CD14-positive monocyte (primary cell): ENCODE results near the gene QSOX2. TPM values are rescaled to one million over a fixed set of nuclear protein-coding genes. Genes with fewer than 3 reads are reported as not detected.

Experiments
- DNase-seq, 3 donors: peaks; one replicate each; pipeline ENCODE4 v3.0.0-alpha.2; 2011 to 2022
- H2AFZ ChIP-seq: 2 replicates; pipeline ENCODE4 v1.6.0; 2012; ENCODE audit warnings: mild to moderate bottlenecking, low read depth, low read length, inconsistent platforms; ENCODE audit not compliant: insufficient read depth, poor library complexity, severe bottlenecking
- H3K27ac ChIP-seq, 2 donors: 1 replicate in 1 of 2; 2 replicates in 1 of 2; pipeline ENCODE4 v1.5.1; 2012 to 2013; ENCODE audit warnings: low read length in 2 of 2, control low read depth in 1 of 2, inconsistent platforms in 1 of 2, low read depth in 1 of 2, mild to moderate bottlenecking in 1 of 2
- H3K27me3 ChIP-seq, 2 donors: one replicate each; pipeline versions ENCODE4 v1.6.0 to v1.6.1; 2011 to 2013; ENCODE audit warnings: low read length in 2 of 2; ENCODE audit not compliant: control insufficient read depth in 2 of 2, insufficient read depth in 2 of 2
- H3K36me3 ChIP-seq, 2 donors: replicated peaks in 1 of 2; 1 replicate in 1 of 2; 2 replicates in 1 of 2; pipeline versions ENCODE4 v1.5.1 to v1.6.1; 2012 to 2013; ENCODE audit warnings: low read length in 2 of 2, control low read depth in 1 of 2, inconsistent platforms in 1 of 2, mild to moderate bottlenecking in 1 of 2; ENCODE audit not compliant: insufficient read depth in 2 of 2, control insufficient read depth in 1 of 2
- H3K4me1 ChIP-seq, 2 donors: 1 replicate in 1 of 2; 2 replicates in 1 of 2; pipeline versions ENCODE4 v1.5.1 to v1.6.1; 2012 to 2013; ENCODE audit warnings: low read length in 2 of 2, control low read depth in 1 of 2, inconsistent platforms in 1 of 2, mild to moderate bottlenecking in 1 of 2, moderate library complexity in 1 of 2; ENCODE audit not compliant: insufficient read depth in 2 of 2, control insufficient read depth in 1 of 2
- H3K4me2 ChIP-seq: replicated peaks from 2 replicates; pipeline ENCODE3; 2012; ENCODE audit warnings: low read length, moderate library complexity, mild to moderate bottlenecking; ENCODE audit not compliant: poor library complexity, severe bottlenecking; ENCODE audit errors: extremely low read depth
- H3K4me3 ChIP-seq, 3 experiments: fragments of 200-600 bp in 1 of 3; sonication (generic) in 1 of 3; replicated peaks in 1 of 3; 1 replicate in 2 of 3; 2 replicates in 1 of 3; pipeline ENCODE4 v1.5.1; 2011 to 2013; ENCODE audit warnings: low read length in 3 of 3, mild to moderate bottlenecking in 3 of 3, control low read depth in 2 of 3, low read depth in 2 of 3, inconsistent platforms in 1 of 3, moderate library complexity in 1 of 3
- H3K79me2 ChIP-seq: 2 replicates; pipeline ENCODE4 v1.6.0; 2012; ENCODE audit warnings: mild to moderate bottlenecking, control low read depth, inconsistent platforms, low read length, moderate library complexity; ENCODE audit not compliant: insufficient read depth
- H3K9ac ChIP-seq: 2 replicates; pipeline ENCODE4 v1.6.0; 2017; ENCODE audit warnings: low read length, mild to moderate bottlenecking; ENCODE audit not compliant: insufficient read depth, poor library complexity, severe bottlenecking
- H3K9me3 ChIP-seq, 2 donors: replicated peaks in 1 of 2; 1 replicate in 1 of 2; 2 replicates in 1 of 2; pipeline versions ENCODE4 v1.5.1 to v1.6.1; 2012 to 2013; ENCODE audit warnings: low read length in 2 of 2, control low read depth in 1 of 2; ENCODE audit not compliant: control insufficient read depth in 1 of 2, insufficient read depth in 1 of 2
- H4K20me1 ChIP-seq: 2 replicates; pipeline ENCODE4 v1.6.0; 2012; ENCODE audit warnings: mild to moderate bottlenecking, low read length, control low read depth, moderate library complexity; ENCODE audit not compliant: insufficient read depth
- H3K27ac Mint-ChIP-seq, 7 donors: one replicate each; pipeline ENCODE4 v1.8.0; 2020; ENCODE audit warnings: mild to moderate bottlenecking in 7 of 7, mixed read lengths in 7 of 7, moderate library complexity in 6 of 7, inconsistent platforms in 2 of 7
- H3K27me3 Mint-ChIP-seq, 3 donors: one replicate each; pipeline ENCODE4 v1.8.0; 2021 to 2022; ENCODE audit warnings: low read depth in 3 of 3, mild to moderate bottlenecking in 3 of 3, mixed read lengths in 3 of 3, moderate library complexity in 3 of 3, inconsistent platforms in 1 of 3
- H3K36me3 Mint-ChIP-seq, 2 donors: one replicate each; pipeline ENCODE4 v1.8.0; 2020; ENCODE audit warnings: mixed read lengths in 2 of 2, inconsistent platforms in 1 of 2, mild to moderate bottlenecking in 1 of 2
- H3K4me1 Mint-ChIP-seq: one replicate; pipeline ENCODE4 v1.8.0; 2020; ENCODE audit warnings: mild to moderate bottlenecking, mixed read lengths
- H3K4me3 Mint-ChIP-seq, 2 donors: one replicate each; pipeline ENCODE4 v1.8.0; 2020; ENCODE audit warnings: mild to moderate bottlenecking in 2 of 2, mixed read lengths in 2 of 2, moderate library complexity in 1 of 2
- H3K9me3 Mint-ChIP-seq, 7 donors: one replicate each; pipeline ENCODE4 v1.8.0; 2020 to 2022; ENCODE audit warnings: mixed read lengths in 7 of 7, mild to moderate bottlenecking in 6 of 7, moderate library complexity in 6 of 7, inconsistent platforms in 2 of 7
- WGBS: methylation state at CpG from one replicate; pipeline ENCODE4 v1.1.5; 2013; ENCODE audit warnings: missing lambda C conversion rate; ENCODE audit not compliant: insufficient coverage; 5-methylcytosine and 5-hydroxymethylcytosine counted together
- intact Hi-C, 2 donors: fragments of 100-400 bp; cut with micrococcal nuclease; formaldehyde crosslinking; loops; one replicate each; pipeline versions ENCODE4 v1.15.0 to v1.15.1; 2023
- polyA plus RNA-seq, 3 donors: library from polyadenylated mRNA; depleted of rRNA in 1 of 3; unstranded in 2 of 3; stranded (reverse) in 1 of 3; fragments of 300-500 nt in 2 of 3; fragments of >200 nt in 1 of 3; fragmentation: Illumina TruSeq in 2 of 3; gene quantifications; 1 replicate in 2 of 3; 2 replicates in 1 of 3; pipeline ENCODE4 v1.2.3, GENCODE V29; 2012 to 2021
- TF ChIP-seq, protein P1 (sequence below): fragments of 200-600 bp; IDR thresholded peaks from one replicate; pipeline ENCODE4 v1.8.0; 2022; ENCODE audit warnings: antibody characterized with exemption, mild to moderate bottlenecking

Gene QSOX2
- polyA plus RNA-seq, 3 donors, result 0.03 to 8.4 (median 0.17) TPM

DNA sequence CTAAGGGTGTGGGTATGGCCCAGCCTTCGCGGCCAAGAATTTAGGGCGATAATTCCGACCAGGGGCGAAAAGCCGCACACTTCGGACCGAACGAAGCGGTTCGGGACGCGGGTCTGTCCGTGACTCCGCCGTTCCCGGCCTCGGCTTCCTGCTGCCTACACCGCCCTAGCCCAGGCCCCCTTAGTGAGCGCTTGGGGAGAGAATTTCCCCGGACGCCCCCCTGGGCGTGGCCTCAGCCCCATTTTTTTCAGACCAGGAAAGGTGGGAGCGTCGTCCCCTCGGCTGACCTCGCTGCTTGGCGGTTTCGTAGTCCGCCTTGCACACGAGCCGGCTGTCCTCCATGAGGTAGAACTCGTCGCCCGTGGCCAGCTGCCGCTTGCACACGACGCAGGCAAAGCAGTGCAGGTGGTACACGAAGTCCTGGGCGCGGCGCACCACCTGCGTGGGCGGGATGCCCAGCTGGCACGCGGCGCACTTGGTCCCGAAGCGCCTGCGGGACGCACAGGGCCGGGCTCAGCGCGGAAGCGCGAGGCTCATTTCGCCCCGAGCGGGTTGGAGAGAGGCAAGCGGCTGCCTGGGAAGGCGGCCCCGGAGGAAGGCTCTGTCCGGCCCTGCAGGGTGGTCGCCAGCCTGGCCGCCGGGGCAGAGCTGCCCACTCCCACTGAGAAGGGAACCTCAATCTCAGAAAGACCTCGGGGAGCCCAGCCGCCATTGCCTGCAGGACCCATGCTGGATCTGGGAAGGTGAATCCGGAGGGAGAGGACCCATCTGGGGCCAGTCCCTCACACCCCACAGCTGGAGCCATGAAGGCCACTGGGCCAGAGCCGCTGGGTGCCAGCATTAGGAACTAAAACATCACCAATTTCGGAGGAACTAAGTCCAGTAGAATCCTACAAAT lies 46.0 kb downstream of the QSOX2 start:
- Histone ChIP-seq H3K4me1 (no peaks in the 10 kb centered on the region), H2AFZ (no peak overlapping the region), H3K9me3 (peaks cover 0 to 42% of the 10 kb centered on the region in 2 donors), H3K4me2 (no peak overlapping the region), H3K27ac (no peak overlapping the region), H3K36me3 (no peaks in the 10 kb centered on the region), H3K27me3 (peaks cover 47 to 88% of the 10 kb centered on the region in 2 donors), H3K4me3 (no peak overlapping the region), H4K20me1 (no peaks in the 10 kb centered on the region), H3K79me2 (no peaks in the 10 kb centered on the region), H3K9ac (no peak overlapping the region)
- Mint-ChIP-seq H3K27me3 (peaks cover 78 to 97% (median 81%) of the 10 kb centered on the region in 3 donors), H3K4me1 (no peaks in the 10 kb centered on the region), H3K27ac (no peak overlapping the region), H3K4me3 (peak overlapping the region in 1 of 2 donors; percentile 76), H3K9me3 (peaks cover 0 to 10% (median 2%) of the 10 kb centered on the region in 7 donors), H3K36me3 (peaks cover 0 to 3% of the 10 kb centered on the region in 2 donors)
- TF ChIP-seq, protein P1, sequence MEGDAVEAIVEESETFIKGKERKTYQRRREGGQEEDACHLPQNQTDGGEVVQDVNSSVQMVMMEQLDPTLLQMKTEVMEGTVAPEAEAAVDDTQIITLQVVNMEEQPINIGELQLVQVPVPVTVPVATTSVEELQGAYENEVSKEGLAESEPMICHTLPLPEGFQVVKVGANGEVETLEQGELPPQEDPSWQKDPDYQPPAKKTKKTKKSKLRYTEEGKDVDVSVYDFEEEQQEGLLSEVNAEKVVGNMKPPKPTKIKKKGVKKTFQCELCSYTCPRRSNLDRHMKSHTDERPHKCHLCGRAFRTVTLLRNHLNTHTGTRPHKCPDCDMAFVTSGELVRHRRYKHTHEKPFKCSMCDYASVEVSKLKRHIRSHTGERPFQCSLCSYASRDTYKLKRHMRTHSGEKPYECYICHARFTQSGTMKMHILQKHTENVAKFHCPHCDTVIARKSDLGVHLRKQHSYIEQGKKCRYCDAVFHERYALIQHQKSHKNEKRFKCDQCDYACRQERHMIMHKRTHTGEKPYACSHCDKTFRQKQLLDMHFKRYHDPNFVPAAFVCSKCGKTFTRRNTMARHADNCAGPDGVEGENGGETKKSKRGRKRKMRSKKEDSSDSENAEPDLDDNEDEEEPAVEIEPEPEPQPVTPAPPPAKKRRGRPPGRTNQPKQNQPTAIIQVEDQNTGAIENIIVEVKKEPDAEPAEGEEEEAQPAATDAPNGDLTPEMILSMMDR, result no peak
- DNase-seq, result no peak
- intact Hi-C loops, result no loop called here
- 11% methylated on average over 63 of the region's 71 CpGs for WGBS

DNA sequence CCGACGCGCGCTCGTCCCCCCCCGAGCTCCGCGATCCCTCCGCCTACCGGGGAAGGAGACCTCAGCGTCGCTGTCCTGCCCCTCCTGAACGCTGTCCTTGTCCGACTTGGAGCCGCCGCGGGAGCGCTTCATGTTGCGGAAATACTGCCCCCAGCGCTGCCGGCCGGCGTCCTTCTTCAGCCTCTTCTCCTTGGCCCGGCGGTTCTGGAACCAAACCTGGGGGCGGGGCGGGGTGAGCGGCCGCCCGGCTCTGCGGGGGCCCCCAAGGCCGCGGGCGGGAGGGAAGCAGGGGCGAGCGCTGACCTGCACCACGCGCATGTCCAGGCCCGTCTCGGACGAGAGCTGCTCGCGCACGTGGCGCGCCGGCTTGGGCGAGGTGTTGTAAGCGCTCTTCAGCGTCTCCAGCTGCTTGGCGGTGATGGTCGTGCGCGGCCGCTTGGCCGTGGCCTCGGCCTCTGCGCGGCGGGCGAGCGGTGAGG lies 47.0 kb downstream of the QSOX2 start:
- H3K36me3 Mint-ChIP-seq, result peaks cover 0 to 3% of the 10 kb centered on the region in 2 donors
- H3K4me2 ChIP-seq, result no peak overlapping the region
- peaks cover 45 to 86% of the 10 kb centered on the region in 2 donors for H3K27me3 ChIP-seq
- no peaks in the 10 kb centered on the region for H3K4me1 ChIP-seq
- 3% methylated on average over 62 of the region's 62 CpGs for WGBS
- TF ChIP-seq, protein P1, result no peak
- H3K4me3 Mint-ChIP-seq, result peak overlapping the region in 1 of 2 donors; percentile 53
- H3K4me3 ChIP-seq, result no peak overlapping the region
- peaks cover 75 to 97% (median 79%) of the 10 kb centered on the region in 3 donors for H3K27me3 Mint-ChIP-seq
- intact Hi-C loops, result no loop called here
- no peak overlapping the region for H3K27ac Mint-ChIP-seq
- no peak overlapping the region for H2AFZ ChIP-seq
- H4K20me1 ChIP-seq, result no peaks in the 10 kb centered on the region
- no peaks in the 10 kb centered on the region for H3K4me1 Mint-ChIP-seq
- H3K36me3 ChIP-seq, result no peaks in the 10 kb centered on the region
- H3K9me3 ChIP-seq, result peaks cover 0 to 35% of the 10 kb centered on the region in 2 donors
- no peaks in the 10 kb centered on the region for H3K79me2 ChIP-seq
- peaks cover 0 to 12% (median 2%) of the 10 kb centered on the region in 7 donors for H3K9me3 Mint-ChIP-seq
- no peak overlapping the region for H3K27ac ChIP-seq
- H3K9ac ChIP-seq, result no peak overlapping the region
- no peak for DNase-seq
